Activated naive CD4-positive, alpha-beta T cell treated with Interleukin-2 at 50 U/mL for 16 hours (primary cell): ENCODE data around the gene FKBP11.
"Not testable (repeated sequence)": the region's sequence is repeated elsewhere in the genome, so short reads cannot be mapped to it uniquely, and the experiment has no call there.

Experiments
- DNase-seq: peaks from one replicate; pipeline ENCODE4 v3.0.0-alpha.2; 2020

Gene FKBP11

DNA sequence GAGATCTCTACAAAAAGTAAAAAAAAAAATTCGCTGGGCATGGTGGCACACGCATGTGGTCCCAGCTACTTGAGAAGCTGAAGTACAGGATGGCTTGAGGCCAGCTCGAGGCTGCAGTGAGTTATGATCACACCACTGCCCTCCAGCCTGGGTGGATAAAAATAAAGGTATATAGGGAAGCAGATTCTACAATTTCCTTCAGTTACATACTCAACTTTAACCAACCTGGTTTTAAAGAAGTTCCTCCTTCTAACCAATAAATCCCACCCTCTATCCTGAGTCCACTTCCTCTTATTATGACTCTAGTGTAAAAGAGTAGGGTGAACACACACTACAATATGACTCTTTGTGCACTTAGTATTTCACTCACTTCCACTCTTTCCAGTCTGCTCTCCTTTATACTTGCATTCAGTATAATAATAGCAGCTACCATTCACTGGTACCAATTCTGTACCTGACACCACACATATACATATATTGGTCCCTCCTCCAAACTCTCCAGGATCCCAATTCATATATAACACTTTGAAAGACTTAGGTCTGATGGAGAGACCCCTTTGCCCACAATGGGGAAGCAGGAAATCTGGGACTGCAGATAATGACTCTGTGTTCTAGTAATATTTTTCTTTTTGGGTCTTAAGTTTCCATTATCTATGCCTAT lies 29.7 kb upstream of the FKBP11 start:
- DNase-seq, result no peak

DNA sequence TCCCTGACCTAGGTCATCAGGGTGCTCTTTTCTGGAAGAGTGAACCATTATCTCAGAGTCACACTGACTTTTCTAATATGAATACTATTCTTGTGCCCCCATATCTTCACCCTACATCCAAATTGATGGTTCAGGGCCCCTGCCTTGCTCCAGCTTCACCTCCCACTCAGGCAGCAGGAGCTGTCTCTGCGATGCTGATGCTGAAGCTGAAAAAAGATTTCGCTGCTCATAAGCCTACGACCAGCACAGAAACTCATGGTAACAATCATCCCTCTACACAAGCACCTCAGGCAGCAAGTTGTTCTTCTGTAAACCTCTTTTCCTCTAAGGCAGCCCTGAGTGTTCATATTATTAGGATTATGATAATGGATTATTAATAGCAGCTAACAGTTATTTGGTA lies 28.8 kb upstream of the FKBP11 start:
- DNase-seq, result no peak

DNA sequence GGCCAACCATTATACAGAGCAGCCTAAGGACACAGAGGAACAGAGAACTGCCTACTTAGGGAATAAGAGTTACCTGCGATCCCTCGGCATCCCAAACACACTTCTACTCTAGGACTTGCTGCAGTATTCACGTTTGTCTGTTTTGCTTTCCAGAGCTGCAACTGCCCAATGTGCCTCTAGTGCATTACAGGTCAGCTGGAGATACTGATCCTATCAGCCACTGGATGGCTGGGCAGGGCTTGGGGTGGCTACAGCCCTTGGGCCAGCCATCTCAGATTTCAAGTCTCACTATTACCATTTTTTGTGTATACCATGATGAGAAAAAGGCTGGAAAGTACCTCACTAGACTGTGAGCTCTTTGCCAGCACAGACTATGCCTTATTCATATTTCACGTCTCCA lies 27.4 kb upstream of the FKBP11 start:
- no peak for DNase-seq

DNA sequence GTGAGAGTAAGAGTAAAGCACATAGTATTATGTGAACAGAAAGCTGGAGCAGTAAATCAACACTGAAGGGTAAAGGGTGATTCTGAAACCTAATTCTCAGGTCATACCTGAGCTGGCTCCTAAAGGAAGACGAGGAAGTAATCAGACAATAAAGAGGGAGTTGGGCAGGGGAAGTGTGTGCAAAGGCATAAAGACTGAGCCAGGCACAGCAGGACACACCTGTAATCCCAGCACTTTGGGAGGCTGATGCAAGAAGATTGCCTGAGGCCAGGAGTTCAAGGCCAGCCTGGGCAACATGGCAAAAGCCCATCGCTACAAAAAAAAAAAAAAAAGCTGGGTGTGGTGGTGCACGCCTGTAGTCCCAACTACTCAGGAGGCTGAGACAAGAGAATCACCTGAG lies 22.4 kb upstream of the FKBP11 start:
- no peak for DNase-seq

DNA sequence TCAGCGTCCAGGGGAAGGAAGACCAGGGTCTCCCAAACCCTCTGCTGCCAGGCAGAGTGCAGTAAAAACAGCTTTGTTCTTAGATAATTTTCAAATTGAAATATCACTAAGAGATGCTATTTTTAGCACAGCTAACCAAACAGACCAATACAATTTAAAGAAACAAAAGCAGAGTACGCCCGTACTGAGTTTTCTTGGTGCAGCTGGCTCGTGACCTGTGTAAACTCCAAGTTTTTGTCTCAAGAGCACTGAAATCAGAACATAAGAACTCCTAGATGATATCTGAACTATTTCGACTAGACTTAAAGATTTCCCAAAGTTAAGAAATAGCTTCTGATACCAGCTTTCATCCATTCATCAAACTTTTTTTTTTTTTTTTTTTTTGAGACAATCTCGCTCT lies 21.7 kb upstream of the FKBP11 start:
- no peak for DNase-seq

DNA sequence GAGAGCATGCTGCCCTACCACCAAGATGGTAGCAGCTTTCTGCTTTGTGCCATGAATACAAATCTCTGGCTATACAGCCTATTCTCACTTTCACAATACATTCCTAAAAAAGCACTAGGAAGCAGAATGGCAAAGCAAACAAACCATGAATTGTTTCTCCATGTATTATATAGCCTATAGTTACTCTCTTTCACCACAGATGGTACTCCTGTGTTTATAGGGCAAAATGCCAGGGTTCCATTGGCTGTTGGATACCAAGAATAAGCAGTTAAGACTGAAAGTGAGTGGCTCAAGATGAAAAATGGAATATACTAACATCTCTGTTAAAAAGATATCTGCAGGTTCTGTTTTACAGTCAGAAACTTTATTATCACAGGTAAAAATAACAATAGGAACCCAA lies 20.9 kb upstream of the FKBP11 start:
- no peak for DNase-seq

DNA sequence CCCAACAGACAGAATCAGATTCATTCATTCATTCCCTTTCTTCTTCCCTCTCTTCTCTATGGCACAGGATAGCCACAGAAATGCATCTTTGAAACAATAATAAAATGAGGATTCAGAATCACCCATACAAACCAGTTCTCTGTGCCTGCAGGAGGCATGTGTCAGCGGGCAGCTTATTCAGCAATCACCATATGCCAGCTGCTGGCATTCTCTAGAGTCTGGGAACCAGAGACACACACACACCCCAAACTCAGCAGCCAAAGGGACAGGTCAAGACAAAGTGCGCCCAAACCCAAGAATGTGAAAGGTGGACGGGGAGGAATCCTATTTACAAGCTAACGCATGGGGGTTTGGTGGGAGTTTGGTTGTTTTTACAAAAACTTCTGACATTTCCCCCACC lies 17.9 kb upstream of the FKBP11 start:
- no peak for DNase-seq

DNA sequence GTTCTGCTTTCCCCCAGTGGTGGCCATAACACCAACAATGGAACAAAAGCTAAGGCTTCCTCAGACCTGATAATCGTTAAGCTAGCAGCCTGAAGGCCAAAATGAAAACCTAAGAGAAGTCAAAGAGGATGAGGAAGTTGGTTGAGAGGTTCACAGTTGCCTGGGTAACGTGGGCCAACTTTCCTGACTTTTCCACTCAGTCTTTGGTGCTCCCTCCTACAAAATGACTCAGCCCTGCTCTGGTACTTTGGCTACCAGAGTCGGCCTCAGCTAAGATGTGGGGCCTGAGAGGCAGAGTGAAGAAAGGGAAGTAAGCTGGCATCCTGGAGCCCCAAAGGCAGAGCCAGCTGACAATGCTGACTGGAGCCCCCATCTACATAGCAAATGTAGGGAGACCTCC lies 14.9 kb upstream of the FKBP11 start:
- DNase-seq, result no peak

DNA sequence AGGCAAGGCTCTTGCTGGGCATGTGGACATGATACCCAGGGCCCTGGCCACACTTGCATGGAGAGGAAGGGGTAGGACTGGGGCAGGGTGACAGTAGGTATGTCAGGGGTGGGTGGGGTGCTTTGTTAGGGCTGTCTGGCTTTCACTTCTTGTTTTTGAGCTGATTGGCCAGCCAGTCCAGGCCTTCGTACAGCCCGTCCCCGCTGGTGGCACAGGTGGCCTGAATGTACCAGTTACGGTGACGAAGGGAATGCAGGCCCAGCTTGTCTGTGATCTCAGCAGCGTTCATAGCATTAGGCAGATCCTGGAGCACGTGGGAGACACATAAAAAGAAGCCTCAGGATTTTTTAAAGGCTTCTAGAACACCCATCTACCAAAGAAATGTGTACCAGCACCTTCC lies 13.5 kb upstream of the FKBP11 start:
- no peak for DNase-seq

DNA sequence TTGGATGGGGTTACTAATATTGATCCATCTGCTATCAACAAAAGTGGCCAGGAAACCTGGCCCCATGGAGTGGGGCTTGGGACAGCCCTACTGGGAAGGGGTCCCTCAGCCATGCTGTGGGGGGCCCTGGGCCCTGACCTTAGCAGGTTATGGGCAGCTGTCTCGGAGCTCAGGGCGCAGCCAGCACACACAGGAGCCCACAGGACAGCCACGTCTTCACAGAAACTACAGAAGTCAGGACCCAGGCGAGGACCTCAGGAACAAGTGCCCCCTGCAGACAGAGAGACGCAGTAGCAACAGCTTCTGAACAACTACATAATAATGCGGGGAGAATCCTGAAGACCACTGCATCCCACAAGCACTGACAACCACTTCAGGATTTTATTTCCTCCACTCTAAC lies 11.9 kb upstream of the FKBP11 start:
- no peak for DNase-seq

DNA sequence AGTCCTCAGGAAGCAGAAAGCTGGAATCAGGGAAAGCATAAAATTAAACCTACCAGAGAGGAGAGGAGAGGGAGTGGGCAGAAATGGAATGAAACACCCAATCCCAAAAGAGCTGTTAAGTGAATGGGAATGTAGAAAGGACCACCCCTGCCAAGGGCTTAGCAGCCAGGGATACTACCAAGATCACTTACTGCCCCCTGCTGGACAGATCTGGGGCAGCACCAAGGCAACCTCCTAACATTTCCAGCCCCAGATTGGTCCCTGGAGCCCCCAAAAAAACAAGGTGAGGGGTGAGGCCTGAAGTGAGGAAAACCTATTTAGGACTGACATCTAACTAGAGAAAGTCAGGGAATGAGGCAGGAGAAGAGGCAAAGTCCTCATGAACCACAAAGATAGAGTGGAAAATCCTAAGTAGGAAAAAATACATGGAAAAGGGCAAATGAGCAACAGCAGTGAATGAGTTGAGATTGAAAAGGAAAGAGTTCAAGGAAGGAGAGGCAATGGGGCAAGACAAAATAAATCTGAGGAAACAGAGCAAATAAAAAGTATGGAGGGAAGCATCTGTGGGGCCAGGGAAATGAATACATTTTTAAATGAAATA lies 11.2 kb upstream of the FKBP11 start:
- DNase-seq, result peak; percentile 83

DNA sequence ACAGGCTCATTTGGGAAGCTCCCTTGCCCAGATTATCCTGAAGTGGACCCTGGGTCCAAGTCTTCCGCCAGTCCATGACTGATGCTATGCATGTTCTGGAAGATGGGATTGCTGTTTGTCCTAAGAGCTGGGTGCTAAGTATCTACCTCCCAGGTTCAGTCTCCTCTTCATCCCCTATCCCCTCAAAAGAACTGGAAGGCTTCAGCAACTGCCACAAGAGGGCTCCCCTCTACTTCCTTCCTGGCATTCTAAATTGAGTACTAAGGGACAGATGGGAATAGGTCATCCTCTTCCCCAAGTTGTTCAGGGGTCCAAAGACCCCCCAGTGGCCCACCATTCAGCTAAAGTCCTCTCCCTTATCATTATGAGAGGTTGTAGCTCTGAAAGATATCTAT lies 9.0 kb upstream of the FKBP11 start:
- DNase-seq, result no peak

DNA sequence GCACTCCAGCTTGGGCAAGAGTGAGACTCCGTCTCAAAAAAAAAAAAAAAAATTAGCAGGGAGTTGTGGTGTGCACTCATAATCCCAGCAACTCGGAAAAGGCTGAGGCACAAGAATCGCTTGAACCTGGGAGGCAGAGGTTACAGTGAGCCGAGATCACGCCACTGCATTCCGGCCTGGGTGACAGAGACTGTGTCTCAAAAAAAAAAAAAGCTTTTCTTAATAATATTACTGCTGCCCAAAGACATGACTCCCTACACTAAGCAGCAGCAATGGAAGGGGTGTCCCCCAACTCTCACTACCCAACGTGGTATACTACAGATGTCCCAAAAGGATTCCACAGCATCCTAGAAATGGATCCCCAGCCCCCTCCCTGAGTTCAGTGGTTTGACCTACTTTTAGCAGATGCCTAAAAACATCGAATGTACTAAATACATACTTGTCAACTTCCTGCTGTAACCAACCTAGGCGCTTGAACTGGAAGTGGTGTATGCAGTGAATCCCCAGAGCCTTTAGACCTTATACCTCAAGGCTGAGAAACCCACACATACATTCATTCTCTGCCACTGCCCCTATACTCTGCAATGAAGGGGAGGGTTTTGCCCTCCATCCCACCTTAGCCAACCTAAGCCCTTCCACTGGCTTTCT lies 8.5 kb upstream of the FKBP11 start:
- peak; percentile 13 for DNase-seq

DNA sequence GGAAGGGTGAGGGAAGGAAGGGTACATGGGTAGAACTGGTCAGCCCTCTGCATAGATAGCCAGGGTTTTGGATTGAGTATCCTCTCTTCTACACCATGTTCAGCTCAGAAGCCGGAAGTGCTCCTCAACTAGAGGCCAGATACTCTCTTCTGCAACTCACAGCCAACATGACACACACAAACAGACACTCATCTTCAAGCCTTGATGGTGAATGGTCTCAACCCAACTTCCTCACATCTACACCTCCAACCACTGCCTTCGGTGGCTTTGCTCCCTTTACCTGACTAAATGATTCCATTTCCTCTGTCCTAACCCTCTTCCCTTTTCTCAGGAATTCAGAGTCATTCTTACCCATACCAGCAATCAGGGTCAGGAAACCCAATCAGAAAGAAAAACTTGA lies 7.6 kb upstream of the FKBP11 start:
- DNase-seq, result peak; percentile 6

DNA sequence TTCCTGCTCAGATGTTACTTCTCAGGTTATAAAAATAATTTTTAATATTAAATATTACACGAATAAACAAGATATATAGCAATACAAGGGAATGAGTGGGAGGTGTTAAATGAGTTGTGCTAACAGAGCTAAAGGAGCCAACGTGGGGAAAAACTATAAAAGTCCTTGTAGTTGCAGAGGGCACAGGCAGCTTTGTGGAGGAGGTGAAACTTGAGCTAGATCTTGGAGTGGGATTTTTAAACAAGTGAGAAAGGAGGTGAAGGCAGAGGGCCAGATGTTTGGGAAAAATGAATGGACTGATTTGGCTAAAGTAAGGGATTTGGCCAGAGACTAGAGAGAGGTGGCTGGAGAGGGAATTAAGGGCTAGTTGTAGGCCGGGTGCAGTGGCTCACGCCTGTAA lies 5.2 kb upstream of the FKBP11 start:
- no peak for DNase-seq

DNA sequence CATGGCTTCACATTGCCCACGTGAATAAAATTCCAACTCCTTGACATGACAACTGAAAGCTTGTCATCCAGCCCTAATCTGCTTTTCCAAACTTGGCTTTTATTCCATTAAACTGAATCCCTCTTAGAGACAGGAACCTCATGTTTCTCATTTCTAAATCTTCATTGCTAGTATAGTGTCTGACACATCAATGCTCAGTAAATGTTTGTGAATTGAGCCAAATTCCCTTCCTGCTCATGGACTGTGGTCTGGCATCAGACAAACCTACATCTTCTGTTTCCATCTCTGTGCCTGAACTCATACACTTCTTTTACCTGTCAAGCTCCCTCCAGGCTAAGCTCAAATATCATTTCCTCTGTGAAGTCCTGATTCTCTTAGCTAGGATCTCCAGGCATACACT lies 4.3 kb upstream of the FKBP11 start:
- DNase-seq, result no peak

DNA sequence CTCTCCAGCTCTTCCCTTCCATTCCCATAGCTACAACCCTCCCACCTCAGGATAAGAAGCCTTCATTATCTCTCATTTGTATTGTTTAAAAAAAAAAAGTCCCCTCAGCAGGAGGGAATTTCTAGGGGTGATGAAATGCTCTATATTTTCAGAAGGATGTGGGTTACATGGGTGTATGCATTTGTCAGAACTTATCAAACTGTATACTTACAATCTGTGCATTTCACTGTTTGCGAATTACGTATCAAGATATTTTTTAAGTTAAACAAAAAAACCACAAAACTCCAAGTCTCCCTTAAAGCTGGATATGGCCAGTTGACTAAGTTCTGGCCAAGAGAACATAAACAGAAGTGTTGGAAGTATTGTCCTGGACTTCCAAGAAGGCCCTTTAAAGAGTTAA lies 2.0 kb upstream of the FKBP11 start:
- no peak for DNase-seq

DNA sequence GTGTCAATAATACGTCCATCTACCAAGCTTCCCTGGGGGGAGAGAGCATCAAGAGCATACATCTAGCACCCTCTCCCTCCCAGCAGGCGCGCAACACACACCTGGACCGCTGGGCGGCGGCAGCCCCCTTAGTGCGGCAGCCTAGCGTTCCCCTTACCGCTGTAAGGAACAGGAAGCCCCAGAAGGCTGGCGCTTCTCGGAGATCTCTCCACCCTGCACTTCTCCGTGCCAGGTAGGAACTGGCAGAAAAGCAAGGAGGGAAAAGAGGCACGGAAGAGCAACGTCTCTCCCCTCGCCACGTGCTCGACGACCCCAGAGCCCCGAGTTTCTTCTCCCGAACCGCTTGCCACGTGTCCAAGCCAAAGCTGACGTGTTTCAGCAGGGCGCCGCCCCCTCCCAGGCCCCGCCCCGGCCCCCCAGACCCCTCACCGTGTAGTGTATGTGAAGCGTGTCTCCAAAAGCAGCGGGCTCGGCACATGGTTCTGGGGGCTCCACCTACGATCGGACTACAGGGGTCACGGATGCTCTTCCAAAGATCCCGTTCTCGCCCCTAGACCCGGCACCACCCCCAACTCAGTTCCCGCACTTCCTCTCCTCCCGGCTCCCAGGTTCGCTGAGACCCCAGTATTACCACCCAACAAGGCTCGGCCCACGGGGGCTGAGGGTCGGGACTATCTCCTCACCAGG lies 532 bp downstream of the FKBP11 start:
- peak; percentile 79 for DNase-seq

DNA sequence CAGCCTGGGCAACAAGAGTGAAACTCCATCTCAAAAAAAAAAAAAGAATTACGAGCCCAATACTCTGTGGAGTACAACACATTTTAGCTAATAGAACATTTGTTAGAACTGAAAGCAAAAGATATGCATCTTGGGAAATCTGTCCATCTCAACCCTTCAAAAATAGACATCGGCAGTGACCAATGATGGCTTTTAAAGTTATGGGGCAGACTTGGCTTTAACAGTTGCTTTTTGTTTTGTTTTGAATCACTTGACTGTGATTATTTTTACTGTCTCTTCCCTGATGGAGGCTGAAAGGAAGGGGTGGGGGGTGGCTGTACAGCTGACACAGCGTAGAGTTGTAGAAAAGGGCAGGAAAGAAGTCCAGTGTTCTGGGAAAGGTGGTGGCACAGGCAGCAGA lies 2.2 kb downstream of the FKBP11 start:
- no peak for DNase-seq

DNA sequence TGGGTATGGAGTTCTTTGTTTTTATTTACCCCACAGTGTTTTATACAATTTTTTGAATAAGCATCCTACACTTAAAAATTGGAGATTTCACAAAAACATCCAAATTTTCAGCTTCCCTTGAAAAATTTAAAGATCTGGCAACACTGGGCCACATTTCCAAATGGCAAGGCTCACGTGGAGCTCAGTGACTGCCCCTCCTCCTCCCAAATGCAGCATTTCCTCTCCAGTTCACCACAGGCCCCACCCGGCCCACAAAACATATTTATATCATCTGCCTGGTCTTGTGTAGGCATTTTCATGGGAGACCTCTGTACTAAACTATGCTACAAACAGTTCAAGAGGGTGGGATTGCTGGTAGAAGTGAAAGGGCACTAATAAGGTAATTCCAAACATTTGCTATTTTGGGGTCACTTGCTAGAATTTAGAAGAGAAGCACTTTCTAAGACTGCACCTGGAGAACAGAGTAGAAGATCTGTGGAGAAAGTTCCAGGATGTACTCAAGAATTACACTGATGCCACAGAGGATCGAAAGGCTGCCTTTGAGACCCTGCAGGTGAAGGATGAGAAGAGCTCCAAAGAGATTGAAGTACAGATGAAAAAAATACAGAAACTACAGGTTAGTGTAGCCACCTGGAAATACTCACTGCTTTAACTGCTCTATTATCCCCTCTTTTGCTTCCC lies 7.3 kb downstream of the FKBP11 start:
- DNase-seq, result peak; percentile 46

DNA sequence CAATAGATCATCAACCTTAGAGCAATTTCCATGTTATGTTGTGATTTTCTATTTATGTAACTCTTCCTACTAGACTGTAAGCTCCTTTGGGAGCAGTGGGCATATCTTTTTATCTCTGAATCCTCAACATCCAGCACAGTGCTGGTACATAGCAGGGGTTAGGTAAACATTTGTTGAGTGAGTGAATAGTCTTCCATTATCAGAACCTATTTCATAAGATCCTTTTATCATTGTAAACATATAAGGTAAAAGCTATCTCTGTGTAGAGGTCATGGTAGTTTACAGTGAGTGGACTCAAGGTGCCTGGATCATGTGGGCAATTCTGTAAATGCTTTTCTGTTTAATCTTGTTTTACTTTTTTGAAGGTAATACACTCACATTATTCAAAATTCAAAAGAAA lies 15.1 kb downstream of the FKBP11 start:
- no peak for DNase-seq

DNA sequence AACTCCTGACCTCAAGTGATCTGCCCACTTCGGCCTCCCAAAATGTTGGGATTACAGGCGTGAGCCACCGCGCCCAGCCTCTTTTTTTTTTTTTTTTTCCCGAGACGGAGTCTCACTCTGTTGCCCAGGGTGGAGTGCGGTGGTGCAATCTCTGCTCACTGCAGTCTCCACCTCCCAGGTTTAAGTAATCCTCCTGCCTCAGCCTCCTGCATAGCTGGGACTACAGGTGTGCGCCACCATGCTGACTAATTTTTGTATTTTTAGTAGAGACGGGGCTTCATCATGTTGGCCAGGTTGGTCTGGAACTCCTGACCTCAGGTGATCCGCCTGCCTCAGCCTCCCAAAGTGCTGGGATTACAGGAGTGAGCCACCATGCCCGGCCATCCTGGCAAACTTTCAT lies 15.6 kb downstream of the FKBP11 start:
- DNase-seq, result not testable (repeated sequence)

DNA sequence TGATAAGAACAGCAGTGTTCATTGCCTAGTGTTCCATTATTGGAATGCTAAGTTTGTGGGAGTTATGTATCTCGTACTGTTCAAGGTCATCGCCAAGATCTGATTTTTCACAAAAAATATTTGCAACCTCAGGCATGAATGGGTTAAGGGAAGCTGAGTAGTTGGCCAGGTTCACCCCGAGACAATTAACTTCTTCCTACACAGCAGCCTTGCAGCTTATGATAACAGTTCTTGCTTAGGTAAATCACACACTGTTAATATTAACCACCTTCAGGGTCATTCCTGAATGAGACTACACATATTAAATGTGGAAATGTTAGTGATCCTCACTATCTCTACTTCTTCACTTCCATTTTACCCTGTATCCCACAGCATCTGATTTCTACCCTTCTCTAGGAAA lies 18.0 kb downstream of the FKBP11 start:
- no peak for DNase-seq

DNA sequence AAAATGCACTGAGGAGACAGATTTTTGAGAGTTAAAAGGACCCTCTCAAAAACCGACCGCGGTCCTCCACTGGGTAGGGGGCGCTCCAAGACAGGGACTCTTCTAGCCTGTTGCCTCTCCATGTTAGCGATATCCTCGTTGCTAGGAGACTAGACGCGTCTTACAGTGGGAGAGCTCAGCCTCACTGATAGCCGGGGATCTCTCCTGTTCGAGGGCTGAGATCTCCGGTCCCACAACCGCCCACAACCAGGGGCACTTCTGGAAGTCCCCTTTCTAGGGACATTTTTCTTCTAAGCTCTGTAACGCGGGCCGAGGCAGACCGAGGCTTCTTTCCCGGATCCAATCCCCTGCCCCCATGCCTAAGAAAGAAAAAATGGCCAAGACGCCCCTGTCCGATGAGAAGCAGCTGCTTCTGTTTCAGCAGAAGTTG lies 21.3 kb downstream of the FKBP11 start:
- DNase-seq, result peak; percentile 84
